HEK293T (cell line): Measurements from ENCODE around the gene TSPAN18.

ENCODE experiments used
- CTCF ChIA-PET: fragments of 350-600 bp; formaldehyde crosslinking; extraction: SDS; loops from one replicate; lab custom pipeline; 2021; ENCODE audit warnings: antibody characterized with exemption, inconsistent platforms; lab: Yijun Ruan, JAX
- POLR2A ChIA-PET: fragments of 350-600 bp; formaldehyde crosslinking; extraction: SDS; loops from one replicate; lab custom pipeline; 2020; ENCODE audit warnings: antibody characterized with exemption, inconsistent platforms; lab: Yijun Ruan, JAX
- DNase-seq: peaks from one replicate; pipeline ENCODE4 v3.0.0; 2012; ENCODE audit warnings: mixed read lengths; ENCODE audit errors: extremely low spot score
- ARNT ChIP-seq: fragments of 450-650 bp; IDR thresholded peaks from 2 replicates; pipeline ENCODE4 v1.6.1; 2017; ENCODE audit warnings: mild to moderate bottlenecking
- BHLHE40 ChIP-seq: fragments of 450-650 bp; IDR thresholded peaks from 2 replicates; pipeline ENCODE4 v1.6.1; 2016; ENCODE audit warnings: mild to moderate bottlenecking, moderate library complexity, borderline replicate concordance
- CTBP1 ChIP-seq: fragments of 450-650 bp; IDR thresholded peaks from 2 replicates; pipeline ENCODE4 v1.6.1; 2016; ENCODE audit warnings: borderline replicate concordance
- ELF4 ChIP-seq: fragments of 450-650 bp; IDR thresholded peaks from 2 replicates; pipeline ENCODE4 v1.6.1; 2017; ENCODE audit warnings: antibody characterized with exemption
- FOXA1 ChIP-seq: fragments of 450-650 bp; IDR thresholded peaks from 2 replicates; pipeline ENCODE4 v1.6.1; 2016; ENCODE audit warnings: mild to moderate bottlenecking
- FOXK2 ChIP-seq: fragments of 450-650 bp; IDR thresholded peaks from 2 replicates; pipeline ENCODE4 v1.6.1; 2016; ENCODE audit warnings: mild to moderate bottlenecking
- FOXM1 ChIP-seq: fragments of 450-650 bp; IDR thresholded peaks from 2 replicates; pipeline ENCODE4 v1.6.1; 2017; ENCODE audit warnings: mild to moderate bottlenecking, borderline replicate concordance
- HDGF ChIP-seq: fragments of 450-650 bp; IDR thresholded peaks from 2 replicates; pipeline ENCODE4 v1.6.1; 2017; ENCODE audit warnings: antibody characterized with exemption, borderline replicate concordance
- L3MBTL2 ChIP-seq: fragments of 450-650 bp; conservative IDR thresholded peaks from 2 replicates; pipeline ENCODE4 v1.6.1; 2016; ENCODE audit warnings: mild to moderate bottlenecking
- LEF1 ChIP-seq: fragments of 450-650 bp; IDR thresholded peaks from 2 replicates; pipeline ENCODE4 v1.6.1; 2017; ENCODE audit warnings: mild to moderate bottlenecking, borderline replicate concordance
- NFRKB ChIP-seq: fragments of 450-650 bp; IDR thresholded peaks from 2 replicates; pipeline ENCODE4 v1.6.1; 2016; ENCODE audit warnings: mild to moderate bottlenecking, moderate library complexity
- SP1 ChIP-seq: fragments of 450-650 bp; IDR thresholded peaks from 2 replicates; pipeline ENCODE4 v1.6.1; 2017
- SUZ12 ChIP-seq: fragments of 450-650 bp; IDR thresholded peaks from 2 replicates; pipeline ENCODE4 v1.6.1; 2016; ENCODE audit warnings: mild to moderate bottlenecking
- TARDBP ChIP-seq: fragments of 450-650 bp; IDR thresholded peaks from 2 replicates; pipeline ENCODE4 v1.6.1; 2016
- ZNF384 ChIP-seq: fragments of 450-650 bp; IDR thresholded peaks from 2 replicates; pipeline ENCODE4 v1.6.1; 2016
- TF ChIP-seq, protein P1 (sequence below): fragments of 450-650 bp; IDR thresholded peaks from 2 replicates; pipeline ENCODE4 v1.6.1; 2016

TSPAN18 gene

DNA sequence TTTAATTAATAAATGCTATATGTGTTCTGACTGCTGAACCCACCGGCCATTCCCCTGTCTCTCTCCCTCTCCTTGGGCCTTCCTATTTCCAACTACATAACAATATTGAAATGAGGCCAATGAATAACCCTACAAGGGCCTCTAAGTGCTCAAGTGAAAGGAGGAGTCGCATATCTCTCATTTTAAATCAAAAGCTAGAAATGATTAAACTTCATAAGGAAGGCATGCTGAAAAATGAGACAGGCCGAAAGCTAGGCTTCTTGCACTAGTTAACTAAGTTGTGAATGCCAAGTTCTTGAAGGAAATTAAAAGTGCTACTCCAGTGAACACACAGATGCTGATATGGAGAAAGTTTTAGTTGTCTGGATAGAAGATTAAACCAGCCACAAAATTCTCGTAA lies 109.2 kb downstream of the TSPAN18 start:
- ChIA-PET POLR2A (no interaction called here), CTCF (no interaction called here)
- no peak for TF ChIP-seq LEF1
- no peak for TF ChIP-seq CTBP1
- no peak for TF ChIP-seq TARDBP
- no peak for TF ChIP-seq ZNF384
- DNase-seq, result no peak

DNA sequence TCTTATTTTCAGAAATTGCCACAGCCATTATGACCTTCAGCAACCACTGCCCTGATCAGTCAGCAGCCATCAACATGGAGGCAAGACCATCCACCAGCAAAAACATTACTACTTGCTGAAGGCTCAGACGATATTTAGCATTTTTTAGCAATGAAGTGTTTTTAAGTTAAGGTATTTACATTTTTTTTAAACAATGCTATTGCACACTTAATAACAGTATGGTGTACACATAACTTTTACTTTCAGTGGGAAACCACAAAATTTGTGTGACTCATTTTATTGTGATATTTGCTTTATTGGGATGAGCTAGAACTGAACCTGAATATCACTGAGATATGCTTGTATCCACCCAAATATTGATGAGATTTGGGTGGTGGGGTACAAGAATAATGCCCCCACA lies 110.9 kb downstream of the TSPAN18 start:
- TF ChIP-seq CTBP1 (no peak), BHLHE40 (no peak), TARDBP (no peak), FOXA1 (no peak), SUZ12 (no peak), L3MBTL2 (no peak), ELF4 (no peak), NFRKB (no peak), LEF1 (no peak), ARNT (no peak), HDGF (no peak), ZNF384 (no peak), FOXM1 (no peak)
- TF ChIP-seq, protein P1, sequence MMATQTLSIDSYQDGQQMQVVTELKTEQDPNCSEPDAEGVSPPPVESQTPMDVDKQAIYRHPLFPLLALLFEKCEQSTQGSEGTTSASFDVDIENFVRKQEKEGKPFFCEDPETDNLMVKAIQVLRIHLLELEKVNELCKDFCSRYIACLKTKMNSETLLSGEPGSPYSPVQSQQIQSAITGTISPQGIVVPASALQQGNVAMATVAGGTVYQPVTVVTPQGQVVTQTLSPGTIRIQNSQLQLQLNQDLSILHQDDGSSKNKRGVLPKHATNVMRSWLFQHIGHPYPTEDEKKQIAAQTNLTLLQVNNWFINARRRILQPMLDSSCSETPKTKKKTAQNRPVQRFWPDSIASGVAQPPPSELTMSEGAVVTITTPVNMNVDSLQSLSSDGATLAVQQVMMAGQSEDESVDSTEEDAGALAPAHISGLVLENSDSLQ, result no peak
- ChIA-PET CTCF (no interaction called here), POLR2A (no interaction called here)
- DNase-seq, result no peak

DNA sequence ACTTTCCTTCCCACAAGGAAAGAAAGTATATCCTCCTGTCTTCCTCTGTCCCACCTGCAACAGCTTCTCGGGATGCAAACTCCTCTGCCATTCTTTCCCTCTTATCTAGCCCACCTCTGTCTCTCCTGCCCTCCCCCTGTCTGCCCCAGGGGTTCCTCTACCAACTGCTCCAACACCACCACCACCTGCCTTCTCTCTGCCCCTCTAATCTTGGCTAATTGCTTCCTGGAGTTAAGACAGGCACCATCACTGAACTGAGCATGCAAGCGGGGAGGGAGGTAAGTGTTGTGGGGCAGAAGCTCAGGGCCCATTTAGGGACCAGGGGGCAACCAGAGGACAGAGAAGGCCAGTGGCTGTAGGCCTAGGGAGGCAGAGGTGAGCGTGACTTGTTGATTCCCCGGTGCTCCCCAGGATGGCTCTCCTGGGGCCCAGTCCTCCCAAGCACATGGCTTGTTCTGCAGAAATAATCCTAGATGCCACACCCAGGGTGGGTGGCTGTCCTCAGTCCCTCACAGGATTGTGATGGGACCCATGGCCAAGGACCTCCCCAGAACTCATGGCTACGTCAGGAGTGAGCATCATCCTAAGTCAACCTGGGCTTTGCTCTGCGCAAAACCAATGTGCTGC lies 112.8 kb downstream of the TSPAN18 start:
- DNase-seq, result no peak
- POLR2A ChIA-PET, result no interaction called here
- TF ChIP-seq SUZ12 (no peak), BHLHE40 (no peak), ARNT (no peak), L3MBTL2 (no peak), FOXK2 (no peak), NFRKB (no peak), CTBP1 (no peak), TARDBP (no peak), SP1 (no peak), ZNF384 (no peak), FOXM1 (no peak), FOXA1 (no peak), ELF4 (no peak), HDGF (no peak), LEF1 (no peak)
- TF ChIP-seq, protein P1, result no peak
- CTCF ChIA-PET, result no interaction called here

DNA sequence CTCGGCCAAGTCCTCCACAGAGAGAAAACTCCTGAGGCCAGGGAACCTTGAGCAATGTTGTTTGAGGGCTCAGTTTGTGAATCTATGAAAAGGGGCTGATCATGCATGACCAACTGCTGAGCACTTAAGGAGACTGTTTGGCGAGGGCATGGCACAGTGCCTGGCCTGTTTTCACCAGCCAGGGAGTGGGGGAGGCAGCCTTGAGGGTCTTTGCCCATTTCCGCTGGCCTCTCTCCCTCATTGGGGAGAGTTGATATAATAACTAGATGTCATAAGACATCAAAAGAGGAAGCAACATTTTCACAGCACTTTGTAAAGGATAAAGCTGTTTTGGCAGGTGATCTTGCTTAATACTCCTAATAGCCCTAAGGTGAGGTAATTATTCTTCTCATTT lies 113.3 kb downstream of the TSPAN18 start:
- DNase-seq, result no peak
- POLR2A ChIA-PET, result no interaction called here
- TF ChIP-seq, protein P1, result no peak
- TF ChIP-seq HDGF (no peak), ARNT (no peak), FOXM1 (no peak), BHLHE40 (no peak), CTBP1 (no peak), TARDBP (no peak), LEF1 (no peak), SUZ12 (no peak), FOXK2 (no peak), NFRKB (no peak), L3MBTL2 (no peak)
- CTCF ChIA-PET, result no interaction called here

DNA sequence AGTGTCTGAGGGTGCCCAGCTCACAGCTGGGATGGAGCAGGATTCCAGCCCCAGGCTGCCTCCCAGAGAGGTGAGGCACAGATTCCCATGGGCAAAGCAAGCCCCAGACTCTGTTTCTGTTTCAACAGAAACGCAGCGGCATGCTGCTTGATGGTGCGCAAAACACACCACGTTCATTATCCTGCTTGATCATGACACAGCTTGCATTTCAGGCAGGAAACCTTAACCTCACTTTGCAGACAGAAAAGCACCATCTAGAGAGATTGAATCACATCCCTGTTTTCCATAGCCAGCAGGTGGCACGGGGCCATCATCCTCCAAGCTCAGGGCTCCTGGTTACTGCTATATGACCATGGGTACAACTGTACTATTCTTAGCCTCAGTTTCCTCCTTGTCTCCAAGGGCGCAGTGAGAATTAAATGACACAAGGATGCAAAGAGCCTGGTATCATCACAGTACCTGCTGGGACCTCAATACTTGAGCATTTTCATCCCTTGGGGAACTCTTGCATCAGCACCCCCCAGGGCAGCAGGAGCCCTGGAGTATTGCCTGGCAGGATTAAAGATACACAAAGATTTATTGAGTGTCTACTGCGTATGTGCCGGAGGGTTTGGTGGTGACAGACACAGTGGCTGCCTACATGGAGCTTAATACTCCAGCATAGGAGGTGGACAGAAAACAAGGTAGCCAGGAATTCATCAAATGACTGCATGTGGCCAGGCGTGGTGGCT lies 113.9 kb downstream of the TSPAN18 start:
- POLR2A ChIA-PET, result no interaction called here
- TF ChIP-seq, protein P1, result no peak
- no peak for TF ChIP-seq NFRKB
- TF ChIP-seq SP1, result no peak
- no peak for TF ChIP-seq HDGF
- TF ChIP-seq L3MBTL2, result no peak
- TF ChIP-seq TARDBP, result no peak
- TF ChIP-seq ELF4, result no peak
- DNase-seq, result no peak
- CTCF ChIA-PET, result no interaction called here

DNA sequence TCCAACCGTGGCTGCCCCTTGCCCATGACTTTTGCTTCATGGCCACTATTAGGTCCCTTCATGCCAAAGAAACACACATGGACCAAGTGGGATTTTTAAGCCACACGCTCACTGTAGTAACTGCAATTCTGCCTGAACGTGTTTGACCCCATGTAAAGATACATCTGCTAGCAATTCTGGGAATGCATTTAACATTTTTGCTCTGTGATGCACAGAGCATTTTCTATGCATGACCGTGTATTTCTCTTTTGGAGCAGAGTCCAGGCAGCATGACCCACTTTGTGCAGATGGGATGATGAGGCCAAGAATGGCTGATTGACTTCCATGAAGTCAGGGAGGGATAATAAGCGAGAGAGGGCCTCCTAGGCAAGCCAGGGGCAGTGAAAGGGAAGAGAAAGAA lies 115.5 kb downstream of the TSPAN18 start:
- ChIA-PET POLR2A (no interaction called here), CTCF (no interaction called here)
- TF ChIP-seq FOXA1 (no peak), SUZ12 (no peak)
- TF ChIP-seq, protein P1, result no peak
- DNase-seq, result no peak
